OCI-LY7 (cell line): ENCODE results near the gene UVRAG. TPM values are rescaled to one million over a fixed set of nuclear protein-coding genes. Genes with fewer than 3 reads are reported as not detected.

Source experiments
- BruUV-seq: library from RNA; stranded (reverse); fragments of 400-500 nt; replicated peaks from 2 replicates; lab custom pipeline; 2021; lab: Mats Ljungman, UMichigan
- CTCF ChIA-PET: fragments of 300-600 bp; sonication (Branson Sonifier 250); formaldehyde crosslinking; loops from one replicate; lab custom pipeline; 2022; ENCODE audit warnings: antibody characterized with exemption; ENCODE audit not compliant: unreplicated experiment; lab: Charles Lee
- POLR2A ChIA-PET: fragments of 300-600 bp; sonication (Branson Sonifier 250); formaldehyde crosslinking; loops from one replicate; lab custom pipeline; 2022; ENCODE audit warnings: antibody characterized with exemption; lab: Charles Lee
- DNase-seq: peaks from one replicate; pipeline ENCODE4 v3.0.0-alpha.2; 2015; ENCODE audit warnings: low spot score
- H2AFZ ChIP-seq: fragments of 200-600 bp; sonication (generic), shearing (Covaris generic); 2 replicates; pipeline ENCODE4 v1.6.1; 2014; ENCODE audit warnings: mild to moderate bottlenecking, antibody characterized with exemption, low read length, moderate library complexity
- H3K27ac ChIP-seq: fragments of 200-600 bp; sonication (generic); 2 replicates; pipeline ENCODE4 v1.5.1; 2014; ENCODE audit warnings: mixed run types, low read depth, mild to moderate bottlenecking, moderate library complexity, low read length, inconsistent platforms; ENCODE audit not compliant: poor library complexity, severe bottlenecking
- H3K36me3 ChIP-seq: fragments of 200-600 bp; sonication (generic); 2 replicates; pipeline ENCODE4 v1.6.1; 2014; ENCODE audit warnings: mild to moderate bottlenecking, antibody characterized with exemption, low read length, moderate library complexity, mixed read lengths; ENCODE audit not compliant: insufficient read depth
- H3K4me1 ChIP-seq: fragments of 200-600 bp; sonication (generic); 2 replicates; pipeline ENCODE4 v1.5.1; 2014; ENCODE audit warnings: mild to moderate bottlenecking, low read length; ENCODE audit not compliant: insufficient read depth, poor library complexity, severe bottlenecking
- H3K4me2 ChIP-seq: fragments of 200-600 bp; sonication (generic); 2 replicates; pipeline ENCODE4 v1.6.1; 2014; ENCODE audit warnings: mild to moderate bottlenecking, low read length
- H3K4me3 ChIP-seq: fragments of 200-600 bp; sonication (generic); 2 replicates; pipeline ENCODE4 v1.5.1; 2014; ENCODE audit warnings: mild to moderate bottlenecking, low read depth, low read length; ENCODE audit not compliant: poor library complexity, severe bottlenecking
- H3K79me2 ChIP-seq: fragments of 200-600 bp; sonication (generic); 2 replicates; pipeline ENCODE4 v1.6.1; 2016; ENCODE audit warnings: low read depth, mild to moderate bottlenecking, low read length, moderate library complexity, mixed read lengths; ENCODE audit not compliant: insufficient read depth
- H3K9me2 ChIP-seq: fragments of 200-600 bp; sonication (generic); 2 replicates; pipeline ENCODE4 v1.6.1; 2016; ENCODE audit warnings: mild to moderate bottlenecking, low read length, mixed read lengths; ENCODE audit not compliant: insufficient read depth
- H3K9me3 ChIP-seq: fragments of 200-600 bp; sonication (generic); 2 replicates; pipeline ENCODE4 v1.6.1; 2014; ENCODE audit warnings: mild to moderate bottlenecking, mixed run types, low read length, mixed read lengths
- H4K20me1 ChIP-seq: fragments of 200-600 bp; sonication (generic); 2 replicates; pipeline ENCODE4 v1.6.1; 2014; ENCODE audit warnings: mild to moderate bottlenecking, antibody characterized with exemption, low read length, moderate library complexity, mixed read lengths; ENCODE audit not compliant: insufficient read depth
- EZH2phosphoT487 ChIP-seq: fragments of 200-600 bp; sonication (generic); IDR thresholded peaks from 2 replicates; pipeline ENCODE4 v1.6.1; 2018; ENCODE audit warnings: low read depth, borderline replicate concordance, mild to moderate bottlenecking, mixed run types, antibody characterized with exemption, low read length, moderate library complexity, mixed read lengths
- intact Hi-C: fragments of 100-400 bp; cut with micrococcal nuclease; formaldehyde crosslinking; loops from one replicate; pipeline ENCODE4 v1.10.0; 2022; ENCODE audit not compliant: unreplicated experiment
- total RNA-seq, 2 experiments: library from RNA; depleted of rRNA in 1 of 2; stranded (reverse); fragments of >200 nt in 1 of 2; shearing (Covaris generic) in 1 of 2; gene quantifications; 2 replicates each; pipeline ENCODE4 v1.2.3, GENCODE V29; 2014 to 2022
- TF ChIP-seq, protein P1 (sequence below): fragments of 200-600 bp; sonication (generic); conservative IDR thresholded peaks from 2 replicates; pipeline ENCODE4 v1.5.1; 2014; ENCODE audit warnings: mild to moderate bottlenecking, antibody characterized with exemption, low read length, moderate library complexity, mixed read lengths

Gene UVRAG
- total RNA-seq, 2 experiments from 2014 or later = 43.7 to 73.3 TPM

DNA sequence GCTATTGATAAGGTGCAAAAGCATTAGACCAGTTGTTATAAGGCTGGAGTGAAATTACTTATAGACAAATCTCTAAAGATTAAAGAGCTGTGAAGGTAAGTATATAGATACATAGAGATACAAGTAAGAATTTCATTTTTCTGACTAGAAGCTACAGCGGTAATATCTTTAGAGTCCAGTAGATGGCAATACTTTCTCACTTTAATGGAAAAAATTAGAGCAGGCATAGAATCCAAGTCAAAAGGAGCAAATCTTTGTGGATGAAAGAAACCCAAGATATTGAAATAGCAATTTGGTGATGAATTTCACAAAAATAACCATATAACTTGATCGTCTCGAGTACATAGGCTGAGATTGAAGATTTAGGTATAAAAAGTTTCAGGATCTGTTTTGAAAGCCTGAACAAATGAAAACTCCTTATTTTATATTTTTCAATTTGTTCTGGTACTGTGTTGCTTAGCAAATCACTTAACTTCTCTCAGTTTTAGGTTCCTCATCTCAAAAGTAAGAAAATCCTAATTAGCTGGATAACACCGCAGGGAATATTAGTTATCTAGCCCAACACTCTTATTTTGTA lies 81.9 kb downstream of the UVRAG start:
- H3K4me3 ChIP-seq = no peak overlapping the region
- H3K79me2 ChIP-seq = peaks cover 15% of the 10 kb centered on the region; the same call in 1 of the 2 replicates
- intact Hi-C loops = loop anchor here (1.0 to 5.0 kb wide), 2 partner anchors 255 to 310 kb away; partner anchors contain the start of gene WNT11
- peaks cover 57% of the 10 kb centered on the region for H3K36me3 ChIP-seq
- H3K4me1 ChIP-seq = peaks cover 9% of the 10 kb centered on the region
- H3K9me2 ChIP-seq = no peaks in the 10 kb centered on the region
- no peak overlapping the region for H3K27ac ChIP-seq
- TF ChIP-seq, protein P1, sequence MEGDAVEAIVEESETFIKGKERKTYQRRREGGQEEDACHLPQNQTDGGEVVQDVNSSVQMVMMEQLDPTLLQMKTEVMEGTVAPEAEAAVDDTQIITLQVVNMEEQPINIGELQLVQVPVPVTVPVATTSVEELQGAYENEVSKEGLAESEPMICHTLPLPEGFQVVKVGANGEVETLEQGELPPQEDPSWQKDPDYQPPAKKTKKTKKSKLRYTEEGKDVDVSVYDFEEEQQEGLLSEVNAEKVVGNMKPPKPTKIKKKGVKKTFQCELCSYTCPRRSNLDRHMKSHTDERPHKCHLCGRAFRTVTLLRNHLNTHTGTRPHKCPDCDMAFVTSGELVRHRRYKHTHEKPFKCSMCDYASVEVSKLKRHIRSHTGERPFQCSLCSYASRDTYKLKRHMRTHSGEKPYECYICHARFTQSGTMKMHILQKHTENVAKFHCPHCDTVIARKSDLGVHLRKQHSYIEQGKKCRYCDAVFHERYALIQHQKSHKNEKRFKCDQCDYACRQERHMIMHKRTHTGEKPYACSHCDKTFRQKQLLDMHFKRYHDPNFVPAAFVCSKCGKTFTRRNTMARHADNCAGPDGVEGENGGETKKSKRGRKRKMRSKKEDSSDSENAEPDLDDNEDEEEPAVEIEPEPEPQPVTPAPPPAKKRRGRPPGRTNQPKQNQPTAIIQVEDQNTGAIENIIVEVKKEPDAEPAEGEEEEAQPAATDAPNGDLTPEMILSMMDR = peak; percentile 92
- no peak for TF ChIP-seq EZH2phosphoT487
- no peak overlapping the region for H2AFZ ChIP-seq
- peak; percentile 57 for DNase-seq
- ChIA-PET CTCF (interaction anchor here (0.6 kb wide), 1 partner anchor 244 kb away, joined by 3 read pairs; no protein-coding TSS in a partner anchor), POLR2A (interaction anchor here (0.6 to 1.2 kb wide), 4 partner anchors 30 to 145 kb away, joined by 3 to 4 read pairs (median 3); no protein-coding TSS in a partner anchor)
- H3K9me3 ChIP-seq = no peaks in the 10 kb centered on the region
- no peak overlapping the region for H3K4me2 ChIP-seq
- peaks cover 8% of the 10 kb centered on the region; the same call in 1 of the 2 replicates for H4K20me1 ChIP-seq
- BruUV-seq = no TSS peak

DNA sequence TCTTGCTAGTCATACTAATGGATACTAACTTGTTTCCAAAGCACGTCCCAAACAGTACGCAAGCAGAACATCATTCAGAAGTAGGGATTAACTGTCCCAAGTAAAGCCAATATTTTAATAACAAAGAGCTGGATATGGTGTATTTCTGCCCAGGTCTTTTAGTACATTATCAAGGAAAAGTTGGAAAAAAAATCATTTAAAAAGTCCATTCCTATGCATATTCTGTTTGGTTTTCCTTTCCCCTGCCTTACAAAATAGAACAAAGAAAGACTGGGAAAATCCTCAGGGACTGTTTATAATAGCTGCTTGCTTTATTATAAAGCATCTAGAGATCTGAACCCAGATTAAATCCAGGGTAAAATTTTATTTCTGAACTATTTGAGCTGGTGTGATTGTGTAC lies 83.9 kb downstream of the UVRAG start:
- Histone ChIP-seq H4K20me1 (peaks cover 8% of the 10 kb centered on the region; the same call in 1 of the 2 replicates), H3K36me3 (peaks cover 38% of the 10 kb centered on the region), H3K4me2 (no peak overlapping the region), H3K27ac (no peak overlapping the region), H3K4me1 (no peaks in the 10 kb centered on the region), H3K79me2 (peaks cover 15% of the 10 kb centered on the region; the same call in 1 of the 2 replicates), H3K9me3 (no peaks in the 10 kb centered on the region), H2AFZ (no peak overlapping the region), H3K9me2 (no peaks in the 10 kb centered on the region), H3K4me3 (no peak overlapping the region)
- no peak for TF ChIP-seq EZH2phosphoT487
- TF ChIP-seq, protein P1 = no peak
- no peak for DNase-seq
- CTCF ChIA-PET = no interaction called here
- POLR2A ChIA-PET = no interaction called here
- no TSS peak for BruUV-seq
- intact Hi-C loops = loop anchor here (5.0 kb wide), 1 partner anchor 308 kb away; the partner anchor contains the start of gene WNT11

DNA sequence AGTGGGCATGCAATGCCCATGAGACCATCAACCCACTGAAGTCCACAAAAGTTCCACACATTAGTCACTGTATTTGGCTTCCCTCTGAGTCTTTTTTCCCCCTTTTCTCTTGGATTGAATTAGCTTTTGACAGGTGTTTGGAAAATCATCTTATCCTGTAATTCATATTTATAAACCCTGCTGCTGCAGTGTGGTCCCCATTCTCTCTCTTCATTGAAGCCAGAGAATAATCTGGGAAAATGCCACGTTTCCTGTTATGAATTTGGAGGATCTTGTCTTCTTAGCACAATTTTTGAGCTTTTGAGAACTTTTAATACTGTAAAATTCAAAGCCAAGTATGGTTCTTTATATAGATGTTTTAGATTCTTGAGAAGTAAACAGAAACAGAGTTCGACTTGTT lies 84.8 kb downstream of the UVRAG start:
- intact Hi-C loops = loop anchor here (5.0 kb wide), 1 partner anchor 307 kb away; the partner anchor contains the start of gene WNT11
- H3K4me2 ChIP-seq = no peak overlapping the region
- no peaks in the 10 kb centered on the region for H3K9me3 ChIP-seq
- H4K20me1 ChIP-seq = peaks cover 12% of the 10 kb centered on the region; the same call in 1 of the 2 replicates
- H3K27ac ChIP-seq = no peak overlapping the region
- no peak overlapping the region for H3K4me3 ChIP-seq
- no peaks in the 10 kb centered on the region for H3K9me2 ChIP-seq
- H2AFZ ChIP-seq = no peak overlapping the region
- no peak for DNase-seq
- TF ChIP-seq, protein P1 = no peak
- TF ChIP-seq EZH2phosphoT487 = no peak
- H3K36me3 ChIP-seq = peaks cover 33% of the 10 kb centered on the region; the same call in 1 of the 2 replicates
- H3K4me1 ChIP-seq = no peaks in the 10 kb centered on the region
- ChIA-PET POLR2A (no interaction called here), CTCF (no interaction called here)
- no TSS peak for BruUV-seq
- peaks cover 20% of the 10 kb centered on the region; the same call in 1 of the 2 replicates for H3K79me2 ChIP-seq
